H1 (cell line): ENCODE data around the gene OASL. TPM values are rescaled to one million over a fixed set of nuclear protein-coding genes. Genes with fewer than 3 reads are reported as not detected.

Source experiments
- CTCF ChIA-PET: fragments of 300-600 bp; sonication (Branson Sonifier 250); formaldehyde crosslinking; loops from one replicate; lab custom pipeline; 2021; ENCODE audit not compliant: partially characterized antibody; lab: Charles Lee
- POLR2A ChIA-PET: fragments of 300-600 bp; sonication (Branson Sonifier 250); formaldehyde crosslinking; loops from one replicate; lab custom pipeline; 2021; ENCODE audit warnings: inconsistent platforms; ENCODE audit not compliant: partially characterized antibody; lab: Charles Lee
- DNase-seq, 2 experiments: peaks; one replicate each; pipeline versions ENCODE4 v3.0.0 to v3.0.0-alpha.2; 2010 to 2022; ENCODE audit warnings: low spot score in 2 of 2, low read depth in 1 of 2, mixed read lengths in 1 of 2
- FAIRE-seq: peaks from 2 replicates; lab custom pipeline; 2011; peaks lifted over from hg19 to GRCh38; lab: Jason Lieb, UNC
- H2AFZ ChIP-seq: 2 replicates; pipeline ENCODE4 v1.8.1; 2012; ENCODE audit warnings: low read length, inconsistent platforms
- H2AK5ac ChIP-seq: 2 replicates; pipeline ENCODE4 v1.6.1; 2013; ENCODE audit warnings: low read depth, low read length
- H2BK120ac ChIP-seq: replicated peaks from 2 replicates; pipeline ENCODE3; 2013; ENCODE audit warnings: low read depth, low read length, inconsistent platforms
- H2BK12ac ChIP-seq: 2 replicates; pipeline ENCODE4 v1.6.1; 2013; ENCODE audit warnings: low read depth, low read length
- H2BK15ac ChIP-seq: 2 replicates; pipeline ENCODE4 v1.6.1; 2013; ENCODE audit warnings: low read length
- H2BK20ac ChIP-seq: 2 replicates; pipeline ENCODE4 v1.6.1; 2013; ENCODE audit warnings: low read length
- H2BK5ac ChIP-seq: 2 replicates; pipeline ENCODE4 v1.6.1; 2013; ENCODE audit warnings: low read depth, low read length
- H3K14ac ChIP-seq: 2 replicates; pipeline ENCODE4 v1.6.1; 2013; ENCODE audit warnings: inconsistent platforms; ENCODE audit not compliant: insufficient read length
- H3K18ac ChIP-seq: 2 replicates; pipeline ENCODE4 v1.6.1; 2013; ENCODE audit warnings: low read length; ENCODE audit errors: extremely low read depth
- H3K23ac ChIP-seq: 2 replicates; pipeline ENCODE4 v1.6.1; 2013; ENCODE audit warnings: inconsistent platforms; ENCODE audit not compliant: insufficient read length
- H3K23me2 ChIP-seq: 2 replicates; pipeline ENCODE4 v1.6.1; 2013; ENCODE audit warnings: low read depth, low read length
- H3K27ac ChIP-seq: 2 replicates; pipeline ENCODE4 v1.6.1; 2011; ENCODE audit warnings: low read depth, low read length, inconsistent platforms
- H3K27me3 ChIP-seq, 4 experiments: replicated peaks in 1 of 4; 1 replicate in 1 of 4; 2 replicates in 3 of 4; pipeline versions ENCODE4 v1.6.1 to v1.8.1; 2011 to 2013; ENCODE audit warnings: low read length in 3 of 4, mild to moderate bottlenecking in 3 of 4, inconsistent platforms in 2 of 4, mixed read lengths in 2 of 4, moderate library complexity in 1 of 4; ENCODE audit not compliant: control insufficient read depth in 3 of 4, insufficient read depth in 3 of 4; ENCODE audit errors: extremely low read depth in 1 of 4
- H3K36me3 ChIP-seq, 4 experiments: 2 replicates each; pipeline versions ENCODE4 v1.6.1 to v1.8.1; 2011 to 2013; ENCODE audit warnings: mild to moderate bottlenecking in 4 of 4, low read length in 3 of 4, moderate library complexity in 2 of 4, control low read depth in 1 of 4, inconsistent platforms in 1 of 4; ENCODE audit not compliant: insufficient read depth in 4 of 4, control insufficient read depth in 2 of 4
- H3K4ac ChIP-seq: replicated peaks from 2 replicates; pipeline ENCODE3; 2013; ENCODE audit warnings: low read length, low read depth, mixed read lengths, inconsistent platforms; ENCODE audit not compliant: insufficient read length
- H3K4me1 ChIP-seq, 4 experiments: replicated peaks in 1 of 4; 1 replicate in 1 of 4; 2 replicates in 3 of 4; pipeline versions ENCODE4 v1.6.1 to v1.8.1; 2011 to 2013; ENCODE audit warnings: low read length in 3 of 4, inconsistent platforms in 2 of 4, mixed read lengths in 1 of 4; ENCODE audit not compliant: insufficient read depth in 4 of 4, control insufficient read depth in 3 of 4
- H3K4me2 ChIP-seq, 2 experiments: 2 replicates each; pipeline versions ENCODE4 v1.6.1 to v1.8.1; 2011 to 2013; ENCODE audit warnings: low read depth in 2 of 2, low read length in 2 of 2, control low read depth in 1 of 2, inconsistent platforms in 1 of 2, mild to moderate bottlenecking in 1 of 2; ENCODE audit not compliant: insufficient read depth in 1 of 2
- H3K4me3 ChIP-seq, 4 experiments: fragments of 200-600, 300-600 bp in 1 of 4; sonication (generic), shearing (Covaris generic), sonication (Bioruptor Twin) in 1 of 4; 2 replicates each; pipeline versions ENCODE4 v1.5.1 to v1.8.1; 2011 to 2016; ENCODE audit warnings: low read length in 4 of 4, low read depth in 3 of 4, control low read depth in 2 of 4, inconsistent platforms in 2 of 4, mild to moderate bottlenecking in 2 of 4, mixed read lengths in 1 of 4, moderate library complexity in 1 of 4; ENCODE audit not compliant: insufficient read depth in 2 of 4; ENCODE audit errors: extremely low read depth in 1 of 4
- H3K56ac ChIP-seq: replicated peaks from 2 replicates; pipeline ENCODE3; 2013; ENCODE audit warnings: low read depth, mild to moderate bottlenecking, mixed read lengths, low read length, inconsistent platforms; ENCODE audit not compliant: insufficient read length
- H3K79me1 ChIP-seq: 2 replicates; pipeline ENCODE4 v1.6.1; 2013; ENCODE audit warnings: low read depth, low read length, control low read depth
- H3K79me2 ChIP-seq, 2 experiments: 2 replicates each; pipeline versions ENCODE4 v1.6.1 to v1.8.1; 2012 to 2013; ENCODE audit warnings: low read length in 2 of 2, mild to moderate bottlenecking in 2 of 2, inconsistent platforms in 1 of 2; ENCODE audit not compliant: insufficient read depth in 2 of 2, control insufficient read depth in 1 of 2
- H3K9ac ChIP-seq, 4 experiments: replicated peaks in 1 of 4; 1 replicate in 1 of 4; 2 replicates in 3 of 4; pipeline versions ENCODE4 v1.6.1 to v1.8.1; 2011 to 2013; ENCODE audit warnings: low read depth in 3 of 4, low read length in 3 of 4, control low read depth in 2 of 4, mild to moderate bottlenecking in 2 of 4, moderate library complexity in 2 of 4, inconsistent platforms in 1 of 4; ENCODE audit errors: extremely low read depth in 1 of 4
- H3K9me3 ChIP-seq, 2 experiments: 2 replicates each; pipeline versions ENCODE4 v1.6.1 to v1.8.1; 2012 to 2013; ENCODE audit warnings: mild to moderate bottlenecking in 2 of 2, moderate library complexity in 2 of 2, control low read depth in 1 of 2, inconsistent platforms in 1 of 2, low read depth in 1 of 2, low read length in 1 of 2, mixed read lengths in 1 of 2; ENCODE audit not compliant: insufficient read depth in 2 of 2
- H4K20me1 ChIP-seq, 2 experiments: replicated peaks in 1 of 2; 2 replicates each; pipeline versions ENCODE3 to v1.8.1; 2011 to 2013; ENCODE audit warnings: inconsistent platforms in 2 of 2, low read length in 2 of 2, mild to moderate bottlenecking in 1 of 2; ENCODE audit not compliant: insufficient read depth in 2 of 2, control insufficient read depth in 1 of 2
- H4K5ac ChIP-seq: 2 replicates; pipeline ENCODE4 v1.6.1; 2013; ENCODE audit warnings: low read length, low read depth, mixed read lengths, inconsistent platforms; ENCODE audit not compliant: insufficient read length
- H4K8ac ChIP-seq: 2 replicates; pipeline ENCODE4 v1.8.0; 2013; ENCODE audit warnings: mild to moderate bottlenecking, moderate library complexity, low read length, inconsistent platforms; ENCODE audit not compliant: insufficient read depth; ENCODE audit errors: extremely low read depth
- H4K91ac ChIP-seq: replicated peaks from 2 replicates; pipeline ENCODE3; 2013; ENCODE audit warnings: low read length, mixed read lengths, inconsistent platforms; ENCODE audit not compliant: insufficient read length
- BCL11A ChIP-seq, 2 experiments: IDR thresholded peaks; one replicate each; pipeline ENCODE4 v1.6.1; 2011; ENCODE audit warnings: low read depth in 2 of 2, low read length in 2 of 2, mild to moderate bottlenecking in 2 of 2
- CBX5 ChIP-seq: fragments of 300-800, 300-1000 bp; sonication (generic); IDR thresholded peaks from 2 replicates; pipeline ENCODE4 v1.7.1; 2016; ENCODE audit warnings: antibody characterized with exemption, low read length, low read depth
- EP300 ChIP-seq, 2 experiments: IDR thresholded peaks; 1 replicate in 1 of 2; 2 replicates in 1 of 2; pipeline ENCODE4 v1.6.1; 2011 to 2012; ENCODE audit warnings: low read depth in 2 of 2, low read length in 2 of 2, mild to moderate bottlenecking in 2 of 2, borderline replicate concordance in 1 of 2, inconsistent platforms in 1 of 2, moderate library complexity in 1 of 2
- GTF2F1 ChIP-seq: IDR thresholded peaks from 2 replicates; pipeline ENCODE4 v1.6.1; 2012; ENCODE audit warnings: low read depth, low read length, improper control_type of control experiment, borderline replicate concordance
- KDM5A ChIP-seq: fragments of 200-600 bp; IDR thresholded peaks from 2 replicates; pipeline ENCODE4 v1.7.1; 2012; ENCODE audit warnings: mild to moderate bottlenecking, low read length, inconsistent platforms, mixed read lengths
- POLR2AphosphoS5 ChIP-seq: IDR thresholded peaks from 2 replicates; pipeline ENCODE4 v1.6.1; 2011; ENCODE audit warnings: low read depth, low read length
- RAD21 ChIP-seq, 2 experiments: IDR thresholded peaks in 1 of 2; conservative IDR thresholded peaks in 1 of 2; 2 replicates each; pipeline ENCODE4 v1.6.1; 2011; ENCODE audit warnings: low read depth in 2 of 2, low read length in 2 of 2, improper control_type of control experiment in 1 of 2, inconsistent platforms in 1 of 2, mild to moderate bottlenecking in 1 of 2, moderate library complexity in 1 of 2
- RBBP5 ChIP-seq: IDR thresholded peaks from 2 replicates; pipeline ENCODE4 v1.7.1; 2012; ENCODE audit warnings: low read depth, mild to moderate bottlenecking, inconsistent platforms, low read length, moderate library complexity, borderline replicate concordance
- SRF ChIP-seq: IDR thresholded peaks from 2 replicates; pipeline ENCODE4 v1.6.1; 2011; ENCODE audit warnings: mild to moderate bottlenecking, low read depth, low read length, moderate library complexity
- TAF7 ChIP-seq: optimal IDR thresholded peaks from 2 replicates; pipeline ENCODE3; 2011; ENCODE audit warnings: low read depth, mild to moderate bottlenecking, inconsistent platforms, low read length, moderate library complexity, borderline replicate concordance
- TBP ChIP-seq: IDR thresholded peaks from 2 replicates; pipeline ENCODE4 v1.6.1; 2011; ENCODE audit warnings: low read depth, low read length, improper control_type of control experiment
- TCF12 ChIP-seq: IDR thresholded peaks from 2 replicates; pipeline ENCODE4 v1.6.1; 2011; ENCODE audit warnings: low read depth, mild to moderate bottlenecking, low read length
- YY1 ChIP-seq: IDR thresholded peaks from 2 replicates; pipeline ENCODE4 v1.6.1; 2011; ENCODE audit warnings: low read depth, mild to moderate bottlenecking, low read length
- WGBS, 2 experiments: shearing (Covaris generic) in 1 of 2; methylation state at CpG; one replicate each; pipeline versions ENCODE4 v1.1.6 to v1.1.7; 2013 to 2015; ENCODE audit warnings: low lambda C conversion rate in 2 of 2, mixed read lengths in 2 of 2, inconsistent platforms in 1 of 2, low coverage in 1 of 2, missing lambda C conversion rate in 1 of 2; ENCODE audit not compliant: insufficient replicate concordance in 2 of 2, insufficient coverage in 1 of 2, insufficient read length in 1 of 2; ENCODE audit errors: extremely low coverage in 1 of 2, missing lambda C conversion rate in 1 of 2; 5-methylcytosine and 5-hydroxymethylcytosine counted together
- polyA plus RNA-seq, 7 experiments: library from polyadenylated mRNA; depleted of rRNA in 3 of 7; stranded (reverse) in 5 of 7; unstranded in 2 of 7; fragments of >200 nt in 5 of 7; fragments of 200-250 nt in 2 of 7; gene quantifications; 1 replicate in 5 of 7; 2 replicates in 1 of 7; 4 replicates in 1 of 7; pipeline versions ENCODE4 v1.2.1 to v1.2.3, GENCODE V29; 2011 to 2013; ENCODE audit warnings: missing spikeins in 2 of 7, mixed read lengths in 2 of 7
- total RNA-seq: library from RNA; stranded (reverse); fragmentation: NEBNext Ultra II Directional; extraction: Animal tissue kit (Norgen Biotek cat#: 25700); gene quantifications from 2 replicates; pipeline ENCODE4 v1.2.1, GENCODE V29; 2021
- TF ChIP-seq, protein P1 (sequence below): IDR thresholded peaks from 2 replicates; pipeline ENCODE4 v1.6.1; 2012; ENCODE audit warnings: inconsistent platforms

OASL gene
- total and polyA plus RNA-seq, 2 of the 8 experiments (the other 6 are each of a cell fraction or from before 2014, with no cell fraction given), result not detected

DNA sequence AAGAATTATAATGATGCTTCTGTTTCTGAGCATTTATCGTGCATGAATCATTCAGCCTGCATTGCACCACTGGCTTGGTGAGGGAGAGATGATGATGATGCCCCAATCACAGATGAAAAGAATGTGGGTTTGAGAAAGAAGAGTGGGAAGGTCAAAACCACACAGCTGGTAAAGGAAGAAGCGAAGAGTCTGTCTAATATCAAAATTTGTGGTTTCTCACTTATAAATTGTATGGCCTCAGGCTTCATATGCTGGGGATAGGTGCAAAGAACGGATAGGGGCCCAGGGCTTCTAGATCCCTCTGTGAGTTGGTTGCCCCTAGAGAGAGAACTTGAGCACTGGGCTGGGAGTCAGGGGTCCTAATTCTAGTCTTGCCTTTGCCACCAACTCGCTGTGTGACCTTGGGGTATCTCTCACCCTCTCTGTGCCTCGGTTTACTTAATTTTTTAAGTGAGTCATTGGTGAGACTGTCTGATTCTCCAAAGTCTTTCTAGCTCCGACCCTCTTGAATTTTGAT, 2.2 kb downstream of the OASL start:
- no peak overlapping the region for H3K14ac ChIP-seq
- no peaks in the 10 kb centered on the region; the same call in 1 of the 2 replicates for H3K23me2 ChIP-seq
- no peaks in the 10 kb centered on the region for H3K27me3 ChIP-seq
- no peak overlapping the region for H3K27ac ChIP-seq
- ChIA-PET CTCF (interaction anchor here (0.8 to 2.2 kb wide), 3 partner anchors 8 to 453 kb away, joined by 3 to 7 read pairs (median 5); no protein-coding TSS in a partner anchor), POLR2A (no interaction called here)
- no peak overlapping the region for H3K4me3 ChIP-seq
- no peaks in the 10 kb centered on the region for H3K79me1 ChIP-seq
- no peak overlapping the region for H2AFZ ChIP-seq
- H3K79me2 ChIP-seq, result no peaks in the 10 kb centered on the region
- no peak for DNase-seq
- no peak overlapping the region for H3K23ac ChIP-seq
- H2AK5ac ChIP-seq, result no peak overlapping the region
- H3K56ac ChIP-seq, result no peak overlapping the region
- no peak overlapping the region for H3K4ac ChIP-seq
- H3K9ac ChIP-seq, result no peak overlapping the region
- H3K4me2 ChIP-seq, result no peak overlapping the region
- FAIRE-seq, result no peak
- H3K18ac ChIP-seq, result no peak overlapping the region
- no peak overlapping the region for H4K91ac ChIP-seq
- no peaks in the 10 kb centered on the region for H4K20me1 ChIP-seq
- H2BK120ac ChIP-seq, result no peak overlapping the region
- no peak overlapping the region for H2BK20ac ChIP-seq
- no peaks in the 10 kb centered on the region; a peak in 1 of 7 replicates for H3K4me1 ChIP-seq
- WGBS, 2 experiments, result 93% methylated on average over 6 of the region's 6 CpGs; no CpG with 5 or more reads in 1 of the 2 experiments
- no peak overlapping the region for H2BK5ac ChIP-seq
- H3K36me3 ChIP-seq, result no peaks in the 10 kb centered on the region
- no peak overlapping the region for H2BK12ac ChIP-seq
- H2BK15ac ChIP-seq, result no peak overlapping the region
- H4K5ac ChIP-seq, result no peak overlapping the region
- no peak overlapping the region for H4K8ac ChIP-seq
- H3K9me3 ChIP-seq, result no peaks in the 10 kb centered on the region
- no peak for TF ChIP-seq KDM5A
- TF ChIP-seq POLR2AphosphoS5, result no peak
- TF ChIP-seq, protein P1, sequence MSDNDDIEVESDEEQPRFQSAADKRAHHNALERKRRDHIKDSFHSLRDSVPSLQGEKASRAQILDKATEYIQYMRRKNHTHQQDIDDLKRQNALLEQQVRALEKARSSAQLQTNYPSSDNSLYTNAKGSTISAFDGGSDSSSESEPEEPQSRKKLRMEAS, result no peak
- TF ChIP-seq TCF12, result no peak
- TF ChIP-seq TAF7, result no peak
- no peak for TF ChIP-seq YY1
- no peak for TF ChIP-seq TBP
- TF ChIP-seq RAD21 (IDR thresholded peaks at IDR 0.05 in 1 of 2, conservative IDR thresholded peaks at IDR 0.05 in 1 of 2; ENCODE audit: low read depth in 2 of 2, low read length in 2 of 2), result no peak
- no peak for TF ChIP-seq RBBP5
- no peak for TF ChIP-seq EP300 (IDR thresholded peaks at IDR 0.05; ENCODE audit: borderline replicate concordance in 1 of 2, low read depth in 2 of 2, low read length in 2 of 2)
- no peak for TF ChIP-seq BCL11A (IDR thresholded peaks at IDR 0.05; ENCODE audit: low read depth in 2 of 2, low read length in 2 of 2)
- TF ChIP-seq SRF, result no peak
- no peak for TF ChIP-seq CBX5
- TF ChIP-seq GTF2F1, result no peak
